ENCODE measurements around the gene KLHL12. TPM values are rescaled to one million over a fixed set of nuclear protein-coding genes. Genes with fewer than 3 reads are reported as not detected.

The KLHL12 gene
- total RNA-seq, 2 experiments from 2014 or later = 33.9 to 46.2 TPM

- H3K27ac ChIP-seq (ENCODE audit: low read depth, low read length, poor library complexity, severe bottlenecking) = no peak overlapping the region
- ChIA-PET CTCF (ENCODE audit: unreplicated experiment) (no interaction called here), POLR2A (interaction anchor here (0.6 to 1.1 kb wide), 2 partner anchors 42 to 129 kb away, joined by 3 to 5 read pairs; partner anchors contain the start of gene TMEM183A)
- no peaks in the 10 kb centered on the region for H3K9me3 ChIP-seq (ENCODE audit: low read length)
- no peaks in the 10 kb centered on the region for H3K79me2 ChIP-seq (ENCODE audit: insufficient read depth, low read depth, low read length)
- peaks cover 5% of the 10 kb centered on the region; the same call in 1 of the 2 replicates for H3K36me3 ChIP-seq (ENCODE audit: insufficient read depth, low read length)
- no peak overlapping the region for H3K4me2 ChIP-seq (ENCODE audit: low read length)
- peaks cover 29% of the 10 kb centered on the region for H3K4me1 ChIP-seq (ENCODE audit: insufficient read depth, low read length, poor library complexity, severe bottlenecking)
- no peaks in the 10 kb centered on the region for H3K9me2 ChIP-seq (ENCODE audit: insufficient read depth, low read length)
- no peak overlapping the region for H3K4me3 ChIP-seq (ENCODE audit: low read depth, low read length, poor library complexity, severe bottlenecking)
- intact Hi-C loops (cut with micrococcal nuclease; ENCODE audit: unreplicated experiment) = no loop called here
- DNase-seq (ENCODE audit: low spot score) = no peak
- TF ChIP-seq CTCF (conservative IDR thresholded peaks at IDR 0.05; ENCODE audit: low read length) (no peak), EZH2phosphoT487 (IDR thresholded peaks at IDR 0.05; ENCODE audit: borderline replicate concordance, low read depth, low read length) (no peak)
- no peak overlapping the region for H2AFZ ChIP-seq (ENCODE audit: low read length)
- no peaks in the 10 kb centered on the region for H4K20me1 ChIP-seq (ENCODE audit: insufficient read depth, low read length)
- BruUV-seq (replicated peaks) = no TSS peak
These were observed 37.9 kb upstream of the KLHL12 start for GRCh38 chr1:202964791-202965410.

- no peak overlapping the region for H3K4me2 ChIP-seq (ENCODE audit: low read length)
- ChIA-PET CTCF (ENCODE audit: unreplicated experiment) (no interaction called here), POLR2A (no interaction called here)
- peaks cover 5% of the 10 kb centered on the region; the same call in 1 of the 2 replicates for H3K36me3 ChIP-seq (ENCODE audit: insufficient read depth, low read length)
- H3K27ac ChIP-seq (ENCODE audit: low read depth, low read length, poor library complexity, severe bottlenecking) = no peak overlapping the region
- no peaks in the 10 kb centered on the region for H3K9me3 ChIP-seq (ENCODE audit: low read length)
- intact Hi-C loops (cut with micrococcal nuclease; ENCODE audit: unreplicated experiment) = no loop called here
- peaks cover 14% of the 10 kb centered on the region; the same call in 1 of the 2 replicates for H3K79me2 ChIP-seq (ENCODE audit: insufficient read depth, low read depth, low read length)
- BruUV-seq (replicated peaks) = no TSS peak
- H4K20me1 ChIP-seq (ENCODE audit: insufficient read depth, low read length) = peaks cover 12% of the 10 kb centered on the region
- H3K4me1 ChIP-seq (ENCODE audit: insufficient read depth, low read length, poor library complexity, severe bottlenecking) = peaks cover 20% of the 10 kb centered on the region
- TF ChIP-seq EZH2phosphoT487 (IDR thresholded peaks at IDR 0.05; ENCODE audit: borderline replicate concordance, low read depth, low read length) = no peak
- TF ChIP-seq CTCF (conservative IDR thresholded peaks at IDR 0.05; ENCODE audit: low read length) = no peak
- no peaks in the 10 kb centered on the region for H3K9me2 ChIP-seq (ENCODE audit: insufficient read depth, low read length)
- H3K4me3 ChIP-seq (ENCODE audit: low read depth, low read length, poor library complexity, severe bottlenecking) = no peak overlapping the region
- DNase-seq (ENCODE audit: low spot score) = no peak
- H2AFZ ChIP-seq (ENCODE audit: low read length) = no peak overlapping the region
These were observed 34.3 kb upstream of the KLHL12 start for GRCh38 chr1:202961220-202961880.

- Histone ChIP-seq H3K36me3 (ENCODE audit: insufficient read depth, low read length) (peaks cover 11% of the 10 kb centered on the region), H2AFZ (ENCODE audit: low read length) (no peak overlapping the region), H4K20me1 (ENCODE audit: insufficient read depth, low read length) (peaks cover 12% of the 10 kb centered on the region), H3K4me3 (ENCODE audit: low read depth, low read length, poor library complexity, severe bottlenecking) (no peak overlapping the region), H3K4me2 (ENCODE audit: low read length) (0 out of 2 replicates have a peak overlapping the region, but pooled peaks have one; percentile 82), H3K27ac (ENCODE audit: low read depth, low read length, poor library complexity, severe bottlenecking) (no peak overlapping the region), H3K79me2 (ENCODE audit: insufficient read depth, low read depth, low read length) (peaks cover 27% of the 10 kb centered on the region), H3K9me2 (ENCODE audit: insufficient read depth, low read length) (no peaks in the 10 kb centered on the region), H3K9me3 (ENCODE audit: low read length) (no peaks in the 10 kb centered on the region), H3K4me1 (ENCODE audit: insufficient read depth, low read length, poor library complexity, severe bottlenecking) (peaks cover 14% of the 10 kb centered on the region)
- CTCF ChIA-PET (ENCODE audit: unreplicated experiment) = no interaction called here
- TF ChIP-seq EZH2phosphoT487 (IDR thresholded peaks at IDR 0.05; ENCODE audit: borderline replicate concordance, low read depth, low read length) = no peak
- no peak for TF ChIP-seq CTCF (conservative IDR thresholded peaks at IDR 0.05; ENCODE audit: low read length)
- BruUV-seq (replicated peaks) = no TSS peak
- intact Hi-C loops (cut with micrococcal nuclease; ENCODE audit: unreplicated experiment) = loop anchor here (2.0 to 5.0 kb wide), 2 partner anchors 32 to 72 kb away; partner anchors contain the start of genes KLHL12 and RABIF
- no peak for DNase-seq (ENCODE audit: low spot score)
- POLR2A ChIA-PET = interaction anchor here (1.1 kb wide), 1 partner anchor 32 kb away, joined by 4 read pairs; the partner anchor contains the start of gene KLHL12
These were observed 32.2 kb upstream of the KLHL12 start for GRCh38 chr1:202959276-202959620.
